Globus pallidus (tissue), 1 donor: ENCODE results near the gene AIM2.

Experiments used
- DNase-seq: peaks from one replicate; pipeline ENCODE4 v3.0.0-alpha.2; 2015; ENCODE audit warnings: low spot score

AIM2 gene

GRCh38 chr1:159015440-159015909 lies 61.1 kb downstream of the AIM2 start:
- DNase-seq, result peak; percentile 66

GRCh38 chr1:159014851-159015250 lies 61.7 kb downstream of the AIM2 start:
- no peak for DNase-seq

- DNase-seq, result no peak
Observed at GRCh38 chr1:159014003-159014571, 62.5 kb downstream of the AIM2 start.

GRCh38 chr1:159012495-159012894 lies 64.1 kb downstream of the AIM2 start:
- no peak for DNase-seq
